ENCODE results near the gene OR4S1.
"Not testable (repeated sequence)": the region's sequence is repeated elsewhere in the genome, so short reads cannot be mapped to it uniquely, and the experiment has no call there.

The OR4S1 gene, protein sequence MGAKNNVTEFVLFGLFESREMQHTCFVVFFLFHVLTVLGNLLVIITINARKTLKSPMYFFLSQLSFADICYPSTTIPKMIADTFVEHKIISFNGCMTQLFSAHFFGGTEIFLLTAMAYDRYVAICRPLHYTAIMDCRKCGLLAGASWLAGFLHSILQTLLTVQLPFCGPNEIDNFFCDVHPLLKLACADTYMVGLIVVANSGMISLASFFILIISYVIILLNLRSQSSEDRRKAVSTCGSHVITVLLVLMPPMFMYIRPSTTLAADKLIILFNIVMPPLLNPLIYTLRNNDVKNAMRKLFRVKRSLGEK

DNA sequence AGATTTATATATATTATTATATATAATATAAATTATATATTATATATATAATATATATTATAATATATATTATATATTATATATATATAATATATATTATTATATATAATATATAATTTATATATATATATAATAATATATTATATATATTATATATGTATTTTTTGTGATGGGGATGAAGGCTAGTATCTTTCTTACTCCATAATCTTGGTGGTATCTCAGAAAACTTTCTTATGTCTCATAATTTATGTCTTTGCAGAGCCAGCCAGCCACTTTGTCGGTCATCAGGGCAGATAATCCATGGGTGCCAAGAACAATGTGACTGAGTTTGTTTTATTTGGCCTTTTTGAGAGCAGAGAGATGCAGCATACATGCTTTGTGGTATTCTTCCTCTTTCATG is at the start of gene OR4S1:
OR4S1 (plus strand) TSS at position 301 of the 400 bp plus-strand sequence; CDS start at position 301, 0 bp downstream.
- no peak for DNase-seq

- no peak for DNase-seq
Measured at GRCh38 chr11:48261600-48261999, 44.4 kb upstream of the OR4S1 start.

- no peak for DNase-seq
Measured at GRCh38 chr11:48263423-48263911, 42.6 kb upstream of the OR4S1 start, which contains the start of gene OR4X1. TSS of gene OR4X1 (plus strand) at chr11:48263861. CDS start at chr11:48263861, 0 bp downstream.

DNA sequence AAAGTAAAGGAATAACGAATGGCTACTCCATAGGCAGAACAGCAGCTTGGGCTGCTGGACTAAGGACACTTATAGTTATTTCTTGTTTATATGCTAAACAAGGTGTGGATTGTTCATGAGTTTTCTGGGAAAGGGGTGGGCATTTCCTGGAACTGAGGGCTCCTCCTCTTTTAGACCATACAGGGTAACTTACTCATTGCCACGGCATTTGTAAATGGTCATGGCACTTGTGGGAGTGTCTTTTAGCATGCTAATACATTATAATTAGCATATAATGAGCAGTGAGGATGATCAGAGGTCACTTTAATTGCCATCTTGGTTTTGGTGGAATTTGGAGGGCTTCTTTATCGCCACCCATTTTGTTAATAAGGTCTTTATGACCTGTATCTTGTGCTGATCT is 35.4 kb upstream of the OR4S1 start:
- no peak for DNase-seq

DNA sequence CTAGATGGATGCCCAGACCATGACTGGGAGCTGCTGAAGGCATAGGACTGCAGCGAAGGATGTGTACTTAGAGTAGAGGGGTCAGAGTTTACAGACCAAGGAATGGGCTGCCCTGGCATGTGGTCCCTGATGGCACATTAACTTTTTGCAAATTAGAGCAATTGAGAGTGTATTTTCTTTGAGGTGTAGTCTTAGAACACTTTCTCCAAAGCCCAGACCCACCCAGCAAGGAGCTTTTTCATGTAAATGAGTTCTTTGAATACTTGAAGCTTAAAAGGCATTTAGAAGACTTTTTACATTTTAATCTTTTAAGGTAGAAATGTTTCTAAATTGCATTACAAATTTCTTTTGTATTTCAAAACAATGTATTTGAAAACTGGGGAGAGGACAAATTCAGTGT is 33.4 kb upstream of the OR4S1 start:
- DNase-seq, result no peak

DNA sequence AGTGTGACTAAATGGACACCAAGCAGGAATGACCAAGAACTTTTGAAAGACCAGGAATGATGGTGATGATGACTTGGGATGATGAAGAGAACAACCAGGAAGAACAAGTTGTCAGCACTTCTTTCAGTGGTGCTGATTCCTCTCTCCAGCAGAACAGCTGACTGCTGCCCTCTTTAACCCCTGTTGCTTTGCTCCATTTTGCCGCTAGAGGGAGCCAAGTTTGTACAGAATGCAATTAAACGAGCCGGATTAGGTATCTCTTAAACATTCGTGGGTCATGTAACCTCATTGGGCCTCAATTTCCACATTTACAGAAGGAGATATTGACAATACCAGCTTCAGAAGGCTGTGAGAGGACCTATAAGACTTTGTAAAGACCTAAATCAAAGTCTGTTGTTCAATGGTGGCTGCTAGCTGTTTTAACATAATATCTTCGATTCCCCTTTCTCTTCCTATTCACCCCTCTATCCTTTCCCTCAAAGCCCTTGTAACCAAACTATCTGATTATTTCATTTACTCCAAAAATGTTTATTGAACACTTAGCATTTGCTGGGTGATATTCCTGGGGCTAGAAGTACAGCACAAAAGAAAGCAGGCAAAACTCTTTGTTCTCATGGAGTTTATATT is 1.9 kb downstream of the OR4S1 start:
- DNase-seq, result peak; percentile 70

DNA sequence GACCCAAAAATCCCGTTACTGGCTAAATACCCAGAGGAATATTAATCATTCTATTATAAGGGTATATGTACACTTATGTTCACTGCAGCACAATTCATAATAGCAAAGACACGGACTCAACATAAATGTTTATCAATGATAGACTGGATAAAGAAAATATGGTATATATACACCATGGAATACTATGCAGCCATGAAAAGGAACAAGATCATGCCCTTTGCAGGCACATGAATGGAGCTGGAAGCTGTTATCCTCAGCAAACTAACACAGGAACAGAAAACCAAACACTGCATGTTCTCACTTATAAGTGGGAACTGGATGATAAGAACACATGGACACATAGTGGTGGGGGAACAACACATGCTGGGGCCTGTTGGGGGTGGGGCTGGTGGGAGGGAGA is 7.6 kb downstream of the OR4S1 start:
- DNase-seq, result not testable (repeated sequence)

DNA sequence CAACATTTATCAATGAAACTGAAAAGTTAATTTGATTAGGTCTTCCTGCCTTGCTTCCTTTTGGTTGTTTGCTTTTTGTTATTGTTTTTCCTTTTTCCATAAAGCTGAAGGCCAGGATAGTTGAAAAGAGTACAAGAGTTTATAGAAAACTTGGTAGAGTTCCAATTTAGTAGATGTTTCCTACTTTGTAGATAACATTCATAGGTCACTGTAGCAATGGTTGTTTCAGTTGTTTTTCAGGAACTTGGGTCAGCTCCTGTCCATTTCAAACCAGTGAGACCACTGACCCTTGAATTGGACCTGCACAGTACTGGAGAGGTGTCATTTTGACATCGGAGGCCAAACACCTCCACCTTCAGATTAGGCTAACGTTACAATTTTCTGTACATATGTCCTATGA is 13.8 kb downstream of the OR4S1 start:
- DNase-seq, result not testable (repeated sequence)

DNA sequence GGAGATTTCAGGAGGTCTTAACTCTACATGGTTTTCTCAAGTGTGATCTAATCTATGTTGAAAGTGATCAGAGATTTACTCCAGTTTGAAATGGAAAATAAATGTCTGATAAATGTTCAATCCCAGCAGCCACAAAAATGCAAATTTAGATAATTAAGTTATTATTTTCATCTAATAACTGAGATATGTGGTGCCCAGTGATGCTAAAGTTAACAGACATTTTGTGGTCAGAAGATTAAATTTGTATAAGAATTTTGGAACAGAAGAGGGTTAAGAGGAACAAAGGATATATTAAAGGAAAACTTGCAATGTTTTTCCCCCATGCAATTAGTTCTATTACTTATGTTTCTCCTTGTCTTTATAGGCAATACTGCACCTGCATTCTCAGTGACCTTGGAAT is 18.6 kb downstream of the OR4S1 start, which contains the start of gene OR4C3:
OR4C3 (plus strand) TSS at position 301 of the 400 bp plus-strand sequence. CDS start 102 bp downstream, outside the sequence.
- DNase-seq, result not testable (repeated sequence)

- peak; percentile 57 for DNase-seq
Measured at GRCh38 chr11:48341466-48341865, 35.4 kb downstream of the OR4S1 start.

DNA sequence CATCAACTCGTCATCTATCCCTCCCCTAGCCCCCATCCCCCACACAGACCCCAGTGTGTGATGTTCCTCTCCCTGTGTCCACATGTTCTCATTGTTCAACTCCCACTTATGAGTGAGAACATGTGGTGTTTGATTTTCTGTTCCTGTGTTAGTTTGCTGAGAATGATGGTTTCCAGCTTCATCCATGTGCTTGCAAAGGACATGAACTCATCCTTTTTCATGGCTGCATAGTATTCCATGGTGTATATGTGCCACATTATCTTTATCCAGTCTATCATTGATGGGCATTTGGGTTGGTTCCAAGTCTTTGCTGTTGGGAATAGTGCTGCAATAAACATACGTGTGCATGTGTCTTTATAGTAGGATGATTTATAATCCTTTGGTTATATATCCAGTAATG is 36.5 kb downstream of the OR4S1 start:
- not testable (repeated sequence) for DNase-seq

- DNase-seq, result peak; percentile 23
Measured at GRCh38 chr11:48346286-48346685, 40.3 kb downstream of the OR4S1 start.

DNA sequence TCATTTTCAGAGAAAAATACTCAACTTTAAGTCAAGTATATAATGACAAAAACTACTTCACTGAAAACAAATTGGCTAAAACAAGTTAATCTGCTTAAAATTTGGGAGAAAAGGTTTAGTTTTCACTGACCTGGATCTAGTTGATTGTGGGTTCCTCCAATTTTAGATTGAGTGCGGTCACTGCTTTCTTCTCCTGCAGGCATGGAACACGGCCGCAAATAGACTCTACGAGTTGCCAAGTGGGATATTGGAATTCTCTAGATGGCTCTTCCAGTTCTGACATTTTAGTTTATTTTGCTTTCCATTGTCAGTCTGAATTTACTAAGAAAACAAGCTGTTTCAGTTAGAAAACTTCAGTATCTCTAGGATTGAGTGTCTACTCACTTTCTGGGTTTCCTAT is 48.0 kb downstream of the OR4S1 start:
- no peak for DNase-seq

- no peak for DNase-seq
Measured at GRCh38 chr11:48354677-48355076, 48.7 kb downstream of the OR4S1 start.

Measured in CD4-positive, alpha-beta T cell treated with Interleukin-10 for 1 hour (primary cell).